ENCODE results near the gene OTOG.

The OTOG gene

GRCh38 chr11:17560281-17561110 lies 13.4 kb downstream of the OTOG start:
- DNase-seq (ENCODE audit: low spot score), result no peak

- DNase-seq (ENCODE audit: low spot score), result no peak
Measured at GRCh38 chr11:17561111-17561415, 14.0 kb downstream of the OTOG start.

DNA sequence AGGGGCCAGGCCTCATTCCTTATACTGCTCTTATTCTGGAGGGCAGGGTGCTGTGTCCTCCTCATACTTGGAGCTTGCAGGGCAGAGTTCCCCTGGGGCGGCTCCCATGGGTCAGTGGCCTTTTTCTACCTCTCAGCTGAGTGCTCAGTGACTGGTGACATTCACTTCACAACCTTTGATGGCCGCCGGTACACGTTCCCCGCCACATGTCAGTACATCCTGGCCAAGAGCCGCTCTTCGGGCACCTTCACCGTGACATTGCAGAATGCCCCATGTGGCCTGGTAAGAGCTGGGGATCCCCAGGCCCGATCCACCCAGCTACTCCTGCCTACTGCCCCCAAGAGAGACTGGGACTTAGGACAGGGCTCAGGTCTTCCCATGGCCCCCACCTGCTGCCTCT lies 14.5 kb downstream of the OTOG start:
- DNase-seq (ENCODE audit: low spot score), result no peak

GRCh38 chr11:17563231-17563646 lies 16.2 kb downstream of the OTOG start:
- DNase-seq (ENCODE audit: low spot score), result no peak

DNA sequence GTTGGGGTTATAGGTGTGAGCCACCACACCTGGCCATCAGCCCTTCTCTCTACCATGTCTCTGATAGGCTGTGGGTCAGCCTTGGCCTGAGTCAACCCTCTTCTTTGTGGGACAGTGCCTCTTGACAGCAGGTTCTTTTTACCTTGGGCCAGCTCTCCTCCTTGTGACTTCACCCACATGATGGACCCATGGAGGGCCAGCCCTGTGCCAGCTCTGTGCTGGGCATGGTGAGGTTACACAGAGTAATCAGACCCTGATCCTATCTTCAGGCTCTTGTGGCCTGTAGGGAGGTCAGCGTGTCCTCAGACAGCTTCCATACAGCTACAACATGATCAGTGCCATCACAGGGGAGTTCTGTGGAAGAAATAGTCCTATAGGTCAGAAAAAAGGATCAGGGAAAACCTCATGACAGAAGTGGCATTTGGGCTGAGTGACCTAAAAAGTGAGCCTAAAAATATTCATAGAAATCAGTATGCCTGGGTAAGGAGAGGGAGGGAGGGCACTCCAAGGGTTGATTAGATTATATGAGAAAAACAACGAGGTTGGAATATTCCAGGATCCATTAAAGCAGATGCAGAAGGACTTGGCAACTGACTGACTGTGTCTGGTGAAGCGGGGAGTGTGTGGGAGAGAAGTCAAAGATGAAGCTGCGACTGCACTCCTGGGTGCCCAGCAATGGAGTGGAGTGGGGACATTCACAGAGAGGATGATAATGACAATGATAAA lies 17.1 kb downstream of the OTOG start:
- DNase-seq (ENCODE audit: low spot score), result no peak

GRCh38 chr11:17564687-17565042 lies 17.6 kb downstream of the OTOG start:
- DNase-seq (ENCODE audit: low spot score), result no peak

DNA sequence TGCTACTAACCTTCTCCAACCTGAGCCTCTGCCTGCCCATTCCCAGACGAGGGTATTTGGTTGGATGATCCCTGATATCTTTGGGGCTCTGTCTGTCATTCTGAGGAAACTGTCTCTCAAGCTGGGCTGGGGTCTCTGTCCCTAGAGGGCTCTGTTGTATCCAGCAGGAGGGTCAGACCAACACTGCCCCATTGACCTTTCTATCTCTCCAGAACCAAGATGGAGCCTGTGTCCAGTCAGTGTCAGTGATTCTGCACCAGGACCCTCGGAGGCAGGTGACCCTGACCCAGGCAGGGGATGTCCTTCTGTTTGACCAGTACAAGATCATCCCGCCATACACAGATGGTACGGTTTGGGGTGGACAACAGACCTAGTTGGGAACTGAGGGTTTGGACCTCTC lies 21.9 kb downstream of the OTOG start:
- no peak for DNase-seq (ENCODE audit: low spot score)

DNA sequence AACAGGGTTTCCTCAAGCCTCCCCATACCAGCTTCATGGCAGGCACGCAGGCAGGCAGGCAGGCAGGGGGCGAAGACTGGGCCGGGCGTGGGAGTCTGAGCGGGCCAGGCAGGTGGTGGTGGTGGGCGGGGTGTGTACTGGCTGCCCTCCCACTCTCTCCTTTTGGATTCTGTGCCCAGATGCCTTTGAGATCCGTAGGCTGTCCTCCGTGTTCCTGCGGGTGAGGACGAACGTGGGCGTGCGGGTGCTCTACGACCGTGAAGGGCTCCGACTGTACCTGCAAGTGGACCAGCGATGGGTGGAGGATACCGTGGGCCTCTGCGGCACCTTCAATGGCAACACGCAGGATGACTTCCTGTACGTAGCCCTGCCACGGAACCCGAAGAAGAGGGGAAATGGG lies 23.0 kb downstream of the OTOG start:
- no peak for DNase-seq (ENCODE audit: low spot score)

DNA sequence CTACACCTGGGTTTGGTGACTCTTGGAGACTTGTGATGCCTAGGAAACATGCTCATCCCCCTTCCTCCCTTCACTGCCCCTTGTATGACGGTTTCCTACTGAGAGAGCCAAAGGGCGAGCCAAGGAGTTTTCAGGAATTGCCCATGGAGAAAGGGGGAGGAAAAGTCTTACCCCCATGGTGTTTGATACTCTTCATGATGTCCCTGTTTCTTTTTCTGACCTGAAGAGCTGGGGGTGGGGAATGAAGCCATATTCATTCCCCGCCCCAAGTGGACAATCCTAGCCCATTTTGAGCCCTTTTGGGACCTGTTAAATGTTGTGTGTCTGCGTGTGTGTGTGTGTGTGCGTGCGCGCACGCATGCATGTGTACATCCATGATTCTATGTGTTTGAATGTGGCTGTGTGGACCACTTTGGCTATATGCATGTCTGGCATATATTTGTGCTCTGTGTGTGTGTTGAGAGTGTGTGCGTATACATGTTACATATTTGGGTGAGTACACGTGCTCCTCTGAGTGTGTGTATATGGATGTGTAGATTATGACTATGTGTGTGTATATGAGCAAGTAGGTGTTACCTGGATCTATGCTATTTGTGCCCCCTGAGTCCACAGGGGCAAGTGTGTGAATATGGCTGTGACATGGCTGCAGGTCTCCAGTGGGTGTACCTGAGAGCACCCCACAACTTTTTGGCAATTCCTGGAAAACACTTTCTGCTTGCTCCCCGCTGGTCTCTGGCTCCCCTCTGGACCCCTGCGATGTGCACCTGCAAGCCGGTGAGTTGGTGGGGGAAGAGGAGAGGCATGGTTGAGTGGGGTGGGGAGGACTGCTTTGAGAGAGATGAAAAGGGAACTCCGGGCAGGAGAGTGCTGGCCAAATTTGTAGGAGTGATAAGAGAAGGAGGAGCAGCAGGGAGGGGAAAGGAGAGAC lies 24.6 kb downstream of the OTOG start:
- DNase-seq (ENCODE audit: low spot score), result no peak

DNA sequence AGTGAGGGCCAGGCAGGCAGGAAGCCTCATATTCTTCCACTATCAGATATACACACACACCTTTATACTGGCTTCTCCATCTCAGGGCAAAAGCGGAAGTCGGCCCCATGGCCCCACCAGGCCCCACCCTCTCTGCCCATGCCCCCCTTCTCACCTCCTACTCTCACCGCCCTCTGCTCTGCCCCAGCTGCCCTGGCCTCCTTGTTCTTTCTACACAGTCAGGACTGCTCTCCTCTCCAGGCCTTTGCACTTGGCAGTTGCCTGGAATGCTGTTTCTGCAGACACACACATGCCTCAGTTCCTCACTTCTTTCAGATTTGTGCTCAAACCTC lies 25.3 kb downstream of the OTOG start:
- DNase-seq (ENCODE audit: low spot score), result no peak

- DNase-seq (ENCODE audit: low spot score), result no peak
Measured at GRCh38 chr11:17572791-17573460, 25.9 kb downstream of the OTOG start.

DNA sequence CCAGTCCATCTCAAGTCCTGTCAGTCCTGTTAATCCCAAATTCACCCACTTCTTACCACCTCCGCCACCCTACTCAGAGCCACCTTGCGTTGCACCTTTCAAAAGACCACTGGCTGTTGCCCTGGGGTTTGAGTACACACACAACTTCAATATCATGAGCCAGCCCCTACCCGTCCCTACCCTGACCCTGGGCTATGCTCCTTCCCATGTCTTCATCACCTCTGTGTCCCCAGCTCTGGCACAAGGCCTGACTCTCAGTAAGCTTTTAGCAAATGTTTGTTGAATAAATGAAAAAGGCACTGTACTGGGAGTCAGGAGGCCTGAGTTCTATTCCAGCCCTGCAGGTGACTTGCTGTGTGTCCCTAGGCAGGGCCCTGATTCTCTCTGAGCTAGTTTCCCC lies 26.5 kb downstream of the OTOG start:
- no peak for DNase-seq (ENCODE audit: low spot score)

- DNase-seq (ENCODE audit: low spot score), result no peak
Measured at GRCh38 chr11:17574141-17575091, 27.4 kb downstream of the OTOG start.

GRCh38 chr11:17575431-17576425 lies 28.7 kb downstream of the OTOG start:
- DNase-seq (ENCODE audit: low spot score), result peak; percentile 19

DNA sequence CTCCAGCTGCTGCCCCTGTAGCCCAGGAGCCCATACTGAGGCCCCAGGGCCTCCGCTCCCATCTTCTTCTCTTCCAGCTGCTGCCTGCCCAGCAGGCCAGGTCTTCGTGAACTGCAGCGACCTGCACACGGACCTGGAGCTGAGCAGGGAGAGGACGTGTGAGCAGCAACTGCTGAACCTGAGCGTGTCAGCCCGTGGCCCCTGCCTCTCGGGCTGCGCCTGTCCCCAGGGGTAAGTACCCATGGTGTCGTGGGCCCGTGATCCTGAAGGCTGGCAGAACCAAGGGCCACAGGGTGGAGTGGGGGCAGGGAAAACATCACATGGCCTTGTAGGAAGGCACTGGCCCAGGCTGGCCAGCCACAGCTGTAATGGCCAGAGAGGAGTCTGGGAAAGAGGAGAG lies 31.2 kb downstream of the OTOG start:
- DNase-seq (ENCODE audit: low spot score), result no peak

DNA sequence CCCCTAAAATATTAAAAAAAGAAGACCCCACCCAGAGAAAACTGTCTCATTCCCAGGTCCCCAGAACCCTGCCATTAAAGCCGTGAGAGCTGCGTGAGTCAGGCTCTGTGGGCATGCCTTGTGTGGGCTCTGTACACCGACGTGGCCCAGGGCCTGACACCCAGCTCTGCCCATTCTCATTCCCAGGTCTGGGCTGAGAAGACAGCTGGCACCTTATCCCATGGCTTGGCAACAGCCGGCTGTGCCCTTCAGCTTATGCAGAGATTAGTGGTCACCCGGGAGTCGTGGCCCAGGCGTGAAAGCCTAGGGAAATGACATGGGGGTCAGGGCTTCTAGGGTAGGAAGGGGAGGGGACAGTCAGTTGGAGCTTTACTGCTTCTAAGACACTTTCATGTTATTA lies 31.9 kb downstream of the OTOG start:
- no peak for DNase-seq (ENCODE audit: low spot score)

- DNase-seq (ENCODE audit: low spot score), result no peak
Measured at GRCh38 chr11:17579451-17579850, 32.4 kb downstream of the OTOG start.

DNA sequence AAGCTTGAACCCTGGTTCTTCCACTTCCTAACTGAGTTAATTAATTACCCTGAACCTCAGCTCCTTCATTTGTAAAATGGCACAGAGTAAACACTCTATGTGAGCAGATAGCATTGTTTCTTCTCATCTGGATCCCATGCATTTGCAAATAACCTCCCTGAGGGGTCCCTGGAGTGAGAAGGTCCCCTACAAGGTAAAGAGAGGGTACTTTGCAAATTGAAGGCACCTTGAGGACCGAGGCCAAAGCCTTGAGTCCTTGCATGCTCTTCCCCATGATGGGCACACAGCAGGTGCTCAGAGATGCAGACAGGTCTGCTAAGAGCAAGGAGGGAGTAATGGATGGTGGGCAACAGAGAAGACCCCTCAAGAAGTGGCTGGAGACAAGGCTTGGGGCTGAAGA lies 33.2 kb downstream of the OTOG start:
- DNase-seq (ENCODE audit: low spot score), result no peak

- DNase-seq (ENCODE audit: low spot score), result no peak
Measured at GRCh38 chr11:17581036-17581731, 34.1 kb downstream of the OTOG start.

DNA sequence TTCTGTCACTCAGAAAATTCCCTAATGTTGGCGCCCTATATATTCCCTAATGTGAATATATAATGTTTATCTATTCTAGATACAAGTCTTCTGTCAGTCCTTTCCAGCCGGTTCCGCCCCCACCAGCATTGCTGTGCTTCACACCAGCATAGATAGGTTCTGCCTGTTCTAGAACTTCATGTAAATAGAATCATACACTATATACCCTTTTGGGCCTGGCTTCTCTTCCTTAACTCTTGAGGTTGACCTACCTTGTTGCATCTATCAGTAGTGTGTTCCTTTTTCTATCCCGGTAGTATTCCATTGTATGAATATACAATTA lies 34.6 kb downstream of the OTOG start:
- no peak for DNase-seq (ENCODE audit: low spot score)
